ENCODE results near the gene CDKL4.

The CDKL4 gene

GRCh38 chr2:39243469-39244123 lies at the start of gene CDKL4:
CDKL4 (minus strand) TSS chr2:39243970.
- H3K4me1 ChIP-seq (ENCODE audit: control insufficient read depth, insufficient read depth, low read length): peaks cover 12% of the 10 kb centered on the region
- H3K9me3 ChIP-seq (ENCODE audit: control insufficient read depth, insufficient read depth, low read length): no peaks in the 10 kb centered on the region
- H3K9ac ChIP-seq (ENCODE audit: low read depth, low read length): no peak within 1 kb of the TSS
- no peak within 1 kb of the TSS for H3K27ac ChIP-seq (ENCODE audit: low read depth, low read length)
- 0 out of 2 replicates have a peak, but pooled peaks cover 2% of the 10 kb centered on the region for H3K36me3 ChIP-seq (ENCODE audit: control insufficient read depth, insufficient read depth, low read length)
- no peak within 1 kb of the TSS for H3K4me3 ChIP-seq (ENCODE audit: low read depth, low read length)
- no peaks in the 10 kb centered on the region for H3K27me3 ChIP-seq (ENCODE audit: control insufficient read depth, insufficient read depth, low read length)

- no peak overlapping the region for H3K27ac ChIP-seq (ENCODE audit: low read depth, low read length)
- H3K36me3 ChIP-seq (ENCODE audit: control insufficient read depth, insufficient read depth, low read length): peaks cover 75% of the 10 kb centered on the region
- H3K9me3 ChIP-seq (ENCODE audit: control insufficient read depth, insufficient read depth, low read length): no peaks in the 10 kb centered on the region
- H3K27me3 ChIP-seq (ENCODE audit: control insufficient read depth, insufficient read depth, low read length): no peaks in the 10 kb centered on the region
- peaks cover 2% of the 10 kb centered on the region; the same call in 1 of the 2 replicates for H3K4me1 ChIP-seq (ENCODE audit: control insufficient read depth, insufficient read depth, low read length)
- H3K4me3 ChIP-seq (ENCODE audit: low read depth, low read length): no peak overlapping the region
- no peak overlapping the region for H3K9ac ChIP-seq (ENCODE audit: low read depth, low read length)
These were observed 46.7 kb upstream of the CDKL4 start for GRCh38 chr2:39290433-39290832.

DNA sequence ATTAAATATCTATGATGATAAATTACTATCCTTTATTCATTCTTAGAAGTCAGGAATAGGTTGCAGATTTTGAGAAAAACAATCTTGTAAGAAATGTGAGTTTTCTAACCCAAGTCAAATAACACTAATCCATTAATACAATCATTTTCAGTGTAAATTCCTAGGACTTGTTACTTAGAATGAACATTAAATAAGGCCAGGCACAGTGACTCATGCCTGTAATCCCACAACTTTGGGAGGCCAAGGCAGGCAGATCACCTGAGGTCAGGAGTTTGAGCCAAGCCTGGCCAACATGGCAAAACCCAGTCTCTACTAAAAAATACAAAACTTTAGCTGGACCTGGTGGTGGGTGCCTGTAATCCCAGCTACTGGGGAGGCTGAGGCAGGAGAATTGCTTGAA lies 45.8 kb upstream of the CDKL4 start:
- Histone ChIP-seq H3K36me3 (ENCODE audit: control insufficient read depth, insufficient read depth, low read length) (peaks cover 82% of the 10 kb centered on the region), H3K9me3 (ENCODE audit: control insufficient read depth, insufficient read depth, low read length) (no peaks in the 10 kb centered on the region), H3K27me3 (ENCODE audit: control insufficient read depth, insufficient read depth, low read length) (no peaks in the 10 kb centered on the region), H3K4me1 (ENCODE audit: control insufficient read depth, insufficient read depth, low read length) (no peaks in the 10 kb centered on the region; the same call in 1 of the 2 replicates), H3K4me3 (ENCODE audit: low read depth, low read length) (no peak overlapping the region), H3K9ac (ENCODE audit: low read depth, low read length) (no peak overlapping the region), H3K27ac (ENCODE audit: low read depth, low read length) (no peak overlapping the region)

DNA sequence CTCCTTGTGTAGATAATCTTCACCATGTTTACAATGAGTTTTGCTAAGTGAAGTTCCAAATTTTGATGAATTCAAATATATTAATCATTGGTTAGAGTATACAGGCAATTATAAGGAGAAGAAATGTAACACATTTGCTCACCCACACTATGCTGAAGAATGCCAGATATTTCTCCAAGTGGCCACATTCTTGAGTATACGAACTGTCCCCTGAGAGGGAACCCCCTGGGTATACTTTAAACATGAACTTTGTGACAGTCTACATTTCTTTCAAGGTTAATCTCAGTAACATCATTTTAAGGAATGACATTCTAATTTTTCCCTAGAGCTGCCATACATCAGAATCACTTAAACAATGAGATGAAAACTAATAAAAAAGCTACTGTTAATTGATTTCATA lies 39.8 kb upstream of the CDKL4 start:
- peaks cover 51% of the 10 kb centered on the region for H3K36me3 ChIP-seq (ENCODE audit: control insufficient read depth, insufficient read depth, low read length)
- no peaks in the 10 kb centered on the region for H3K9me3 ChIP-seq (ENCODE audit: control insufficient read depth, insufficient read depth, low read length)
- no peak overlapping the region for H3K27ac ChIP-seq (ENCODE audit: low read depth, low read length)
- peaks cover 11% of the 10 kb centered on the region for H3K4me1 ChIP-seq (ENCODE audit: control insufficient read depth, insufficient read depth, low read length)
- H3K27me3 ChIP-seq (ENCODE audit: control insufficient read depth, insufficient read depth, low read length): no peaks in the 10 kb centered on the region
- no peak overlapping the region for H3K9ac ChIP-seq (ENCODE audit: low read depth, low read length)
- H3K4me3 ChIP-seq (ENCODE audit: low read depth, low read length): no peak overlapping the region

DNA sequence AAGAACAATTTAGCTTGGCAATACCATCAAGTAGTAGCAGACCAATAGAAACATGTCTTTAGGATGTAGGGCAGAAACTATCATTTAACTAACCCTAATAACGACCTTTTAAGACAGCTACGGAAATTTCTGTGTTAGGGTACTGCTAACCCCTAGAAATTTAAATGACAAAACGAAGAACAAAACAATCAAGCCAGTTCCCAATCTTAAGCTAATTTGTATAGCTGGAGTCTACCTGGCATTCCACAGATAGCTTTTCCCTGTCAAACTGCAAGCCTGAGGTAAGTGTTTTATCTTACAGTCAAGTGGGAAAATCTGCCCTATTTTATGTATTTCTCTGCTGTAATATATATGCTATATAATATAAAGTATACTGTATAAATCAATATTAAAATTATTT lies 37.6 kb upstream of the CDKL4 start:
- Histone ChIP-seq H3K9me3 (ENCODE audit: control insufficient read depth, insufficient read depth, low read length) (no peaks in the 10 kb centered on the region), H3K27ac (ENCODE audit: low read depth, low read length) (no peak overlapping the region), H3K4me1 (ENCODE audit: control insufficient read depth, insufficient read depth, low read length) (peaks cover 11% of the 10 kb centered on the region), H3K27me3 (ENCODE audit: control insufficient read depth, insufficient read depth, low read length) (no peaks in the 10 kb centered on the region), H3K9ac (ENCODE audit: low read depth, low read length) (no peak overlapping the region), H3K4me3 (ENCODE audit: low read depth, low read length) (no peak overlapping the region), H3K36me3 (ENCODE audit: control insufficient read depth, insufficient read depth, low read length) (peaks cover 50% of the 10 kb centered on the region)

- Histone ChIP-seq H3K4me1 (ENCODE audit: control insufficient read depth, insufficient read depth, low read length) (no peaks in the 10 kb centered on the region), H3K4me3 (ENCODE audit: low read depth, low read length) (no peak overlapping the region), H3K27me3 (ENCODE audit: control insufficient read depth, insufficient read depth, low read length) (no peaks in the 10 kb centered on the region), H3K9me3 (ENCODE audit: control insufficient read depth, insufficient read depth, low read length) (no peaks in the 10 kb centered on the region), H3K27ac (ENCODE audit: low read depth, low read length) (no peak overlapping the region), H3K9ac (ENCODE audit: low read depth, low read length) (no peak overlapping the region), H3K36me3 (ENCODE audit: control insufficient read depth, insufficient read depth, low read length) (peaks cover 80% of the 10 kb centered on the region)
These were observed 31.2 kb upstream of the CDKL4 start for GRCh38 chr2:39275016-39275415.

GRCh38 chr2:39269941-39270340 lies 26.2 kb upstream of the CDKL4 start:
- no peaks in the 10 kb centered on the region for H3K9me3 ChIP-seq (ENCODE audit: control insufficient read depth, insufficient read depth, low read length)
- H3K27me3 ChIP-seq (ENCODE audit: control insufficient read depth, insufficient read depth, low read length): no peaks in the 10 kb centered on the region
- H3K9ac ChIP-seq (ENCODE audit: low read depth, low read length): no peak overlapping the region
- H3K27ac ChIP-seq (ENCODE audit: low read depth, low read length): no peak overlapping the region
- H3K36me3 ChIP-seq (ENCODE audit: control insufficient read depth, insufficient read depth, low read length): peaks cover 65% of the 10 kb centered on the region
- H3K4me1 ChIP-seq (ENCODE audit: control insufficient read depth, insufficient read depth, low read length): no peaks in the 10 kb centered on the region; the same call in 1 of the 2 replicates
- no peak overlapping the region for H3K4me3 ChIP-seq (ENCODE audit: low read depth, low read length)

DNA sequence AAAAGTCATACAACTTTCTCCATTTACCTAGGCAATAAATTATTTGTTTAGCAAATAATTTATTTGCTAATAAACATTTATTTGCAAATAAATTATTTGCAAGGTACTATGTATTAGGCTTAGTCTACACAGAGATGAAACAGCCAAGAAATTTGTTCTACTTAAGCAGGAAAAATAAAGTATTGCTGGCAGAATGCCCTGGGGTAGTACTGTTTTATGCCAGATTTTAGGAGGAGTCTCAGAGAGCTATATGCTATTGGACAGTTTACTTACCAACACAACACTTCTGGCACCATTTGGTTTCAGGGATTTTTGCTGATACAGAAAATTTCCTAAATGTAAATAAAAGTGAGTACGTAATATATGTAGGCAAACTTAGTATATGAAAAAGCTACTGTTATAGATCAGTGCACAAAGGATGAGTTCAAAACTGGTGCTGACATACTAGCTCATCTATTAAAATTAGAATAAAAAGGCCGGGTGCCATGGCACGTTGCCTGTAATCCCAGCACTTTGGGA lies 23.2 kb upstream of the CDKL4 start:
- Histone ChIP-seq H3K9me3 (ENCODE audit: control insufficient read depth, insufficient read depth, low read length) (no peaks in the 10 kb centered on the region), H3K27me3 (ENCODE audit: control insufficient read depth, insufficient read depth, low read length) (no peaks in the 10 kb centered on the region), H3K36me3 (ENCODE audit: control insufficient read depth, insufficient read depth, low read length) (peaks cover 58% of the 10 kb centered on the region), H3K4me3 (ENCODE audit: low read depth, low read length) (no peak overlapping the region), H3K9ac (ENCODE audit: low read depth, low read length) (no peak overlapping the region), H3K27ac (ENCODE audit: low read depth, low read length) (no peak overlapping the region), H3K4me1 (ENCODE audit: control insufficient read depth, insufficient read depth, low read length) (no peaks in the 10 kb centered on the region; the same call in 1 of the 2 replicates)

- H3K4me1 ChIP-seq (ENCODE audit: control insufficient read depth, insufficient read depth, low read length): no peaks in the 10 kb centered on the region; the same call in 1 of the 2 replicates
- no peak overlapping the region for H3K27ac ChIP-seq (ENCODE audit: low read depth, low read length)
- H3K9ac ChIP-seq (ENCODE audit: low read depth, low read length): no peak overlapping the region
- H3K4me3 ChIP-seq (ENCODE audit: low read depth, low read length): no peak overlapping the region
- peaks cover 57% of the 10 kb centered on the region for H3K36me3 ChIP-seq (ENCODE audit: control insufficient read depth, insufficient read depth, low read length)
- H3K27me3 ChIP-seq (ENCODE audit: control insufficient read depth, insufficient read depth, low read length): no peaks in the 10 kb centered on the region
- H3K9me3 ChIP-seq (ENCODE audit: control insufficient read depth, insufficient read depth, low read length): no peaks in the 10 kb centered on the region
These were observed 22.5 kb upstream of the CDKL4 start for GRCh38 chr2:39266139-39266805.

DNA sequence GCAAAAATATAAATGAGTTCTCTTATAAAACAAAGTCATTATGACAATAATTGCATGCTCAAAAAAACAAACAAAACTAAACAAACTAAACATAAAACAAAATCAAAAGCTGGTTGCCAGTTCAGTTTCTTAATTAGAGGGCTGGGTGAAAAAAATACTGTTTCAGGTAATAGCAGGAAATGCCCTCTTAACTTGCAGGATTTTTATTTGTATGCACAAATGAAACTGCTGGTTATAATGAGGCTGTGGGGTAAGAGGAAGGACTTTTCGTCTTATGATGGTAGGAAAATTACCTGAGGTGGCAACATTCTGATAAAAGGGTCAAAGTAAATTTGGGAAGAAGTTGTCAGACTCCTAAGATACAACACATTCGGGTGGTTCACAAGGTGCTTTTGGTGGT lies 21.5 kb upstream of the CDKL4 start:
- Histone ChIP-seq H3K36me3 (ENCODE audit: control insufficient read depth, insufficient read depth, low read length) (peaks cover 52% of the 10 kb centered on the region), H3K4me3 (ENCODE audit: low read depth, low read length) (no peak overlapping the region), H3K27ac (ENCODE audit: low read depth, low read length) (no peak overlapping the region), H3K4me1 (ENCODE audit: control insufficient read depth, insufficient read depth, low read length) (no peaks in the 10 kb centered on the region; the same call in 1 of the 2 replicates), H3K9ac (ENCODE audit: low read depth, low read length) (no peak overlapping the region), H3K9me3 (ENCODE audit: control insufficient read depth, insufficient read depth, low read length) (no peaks in the 10 kb centered on the region), H3K27me3 (ENCODE audit: control insufficient read depth, insufficient read depth, low read length) (no peaks in the 10 kb centered on the region)

DNA sequence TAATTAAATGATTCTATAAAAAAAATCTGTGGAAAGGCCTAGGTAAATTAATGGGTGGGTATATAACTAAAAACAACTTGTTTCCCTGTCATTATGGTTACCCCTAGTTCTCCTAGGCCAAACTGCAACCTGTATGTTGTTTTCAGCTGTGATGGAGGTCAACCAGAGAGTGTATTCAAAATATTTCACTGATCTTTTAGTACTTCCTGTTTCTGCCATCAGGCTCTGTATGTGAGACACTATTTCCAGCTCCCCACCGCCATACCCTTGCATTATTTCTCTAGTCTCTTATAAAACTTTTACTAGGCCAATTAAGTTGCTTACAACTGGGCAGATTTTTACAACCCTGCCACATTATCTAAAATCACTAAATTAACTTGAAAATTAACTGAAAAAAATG lies 21.0 kb upstream of the CDKL4 start:
- no peak overlapping the region for H3K4me3 ChIP-seq (ENCODE audit: low read depth, low read length)
- H3K36me3 ChIP-seq (ENCODE audit: control insufficient read depth, insufficient read depth, low read length): peaks cover 54% of the 10 kb centered on the region
- H3K27ac ChIP-seq (ENCODE audit: low read depth, low read length): no peak overlapping the region

More for the DNA sequence above, 21.0 kb upstream of the CDKL4 start:
- Histone ChIP-seq H3K4me1 (ENCODE audit: control insufficient read depth, insufficient read depth, low read length) (no peaks in the 10 kb centered on the region; the same call in 1 of the 2 replicates), H3K9ac (ENCODE audit: low read depth, low read length) (no peak overlapping the region), H3K9me3 (ENCODE audit: control insufficient read depth, insufficient read depth, low read length) (no peaks in the 10 kb centered on the region), H3K27me3 (ENCODE audit: control insufficient read depth, insufficient read depth, low read length) (no peaks in the 10 kb centered on the region)

All from HUES48 (cell line).